Measurements from ENCODE around the gene CYP3A5. TPM values are rescaled to one million over a fixed set of nuclear protein-coding genes. Genes with fewer than 3 reads are reported as not detected.
"Not testable (repeated sequence)": the region's sequence is repeated elsewhere in the genome, so short reads cannot be mapped to it uniquely, and the experiment has no call there.

Gene CYP3A5
- total and polyA plus RNA-seq, 2 of the 8 experiments (the other 6 are each of a cell fraction or from before 2014, with no cell fraction given), result 0.06 TPM; not detected in 1

GRCh38 chr7:99653269-99653668, 26.5 kb downstream of the CYP3A5 start:
- H4K20me1 ChIP-seq (replicated peaks in 1 of 2; ENCODE audit: control insufficient read depth in 1 of 2, insufficient read depth in 2 of 2, low read length in 2 of 2), result not testable (repeated sequence)
- WGBS, 2 experiments (ENCODE audit: extremely low coverage in 1 of 2, insufficient coverage in 1 of 2, insufficient read length in 1 of 2, insufficient replicate concordance in 2 of 2, low coverage in 1 of 2, low lambda C conversion rate in 2 of 2, missing lambda C conversion rate in 1 of 2), result 91% methylated on average over 4 of the region's 4 CpGs; no CpG with 5 or more reads in 1 of the 2 experiments

More at GRCh38 chr7:99653269-99653668, 26.5 kb downstream of the CYP3A5 start:
- H3K9ac ChIP-seq (replicated peaks in 1 of 4; ENCODE audit: extremely low read depth in 1 of 4, low read depth in 3 of 4, low read length in 3 of 4); H2BK15ac ChIP-seq (ENCODE audit: low read length); H4K5ac ChIP-seq (ENCODE audit: insufficient read length, low read depth, low read length); H3K79me1 ChIP-seq (ENCODE audit: low read depth, low read length); H3K18ac ChIP-seq (ENCODE audit: extremely low read depth, low read length); DNase-seq (ENCODE audit: low read depth in 1 of 2, low spot score in 2 of 2); H3K4me2 ChIP-seq (ENCODE audit: insufficient read depth in 1 of 2, low read depth in 2 of 2, low read length in 2 of 2); H3K23me2 ChIP-seq (ENCODE audit: low read depth, low read length); H2AK5ac ChIP-seq (ENCODE audit: low read depth, low read length); H3K23ac ChIP-seq (ENCODE audit: insufficient read length); H3K79me2 ChIP-seq (ENCODE audit: control insufficient read depth in 1 of 2, insufficient read depth in 2 of 2, low read length in 2 of 2); H3K4ac ChIP-seq (replicated peaks; ENCODE audit: insufficient read length, low read depth, low read length); H3K4me3 ChIP-seq (ENCODE audit: extremely low read depth in 1 of 4, insufficient read depth in 2 of 4, low read depth in 3 of 4, low read length in 4 of 4); CTCF ChIA-PET (ENCODE audit: partially characterized antibody); H3K27ac ChIP-seq (ENCODE audit: low read depth, low read length); FAIRE-seq; H3K27me3 ChIP-seq (replicated peaks in 1 of 4; ENCODE audit: control insufficient read depth in 3 of 4, extremely low read depth in 1 of 4, insufficient read depth in 3 of 4, low read length in 3 of 4); H2BK12ac ChIP-seq (ENCODE audit: low read depth, low read length); H4K91ac ChIP-seq (replicated peaks; ENCODE audit: insufficient read length, low read length); H4K8ac ChIP-seq (ENCODE audit: extremely low read depth, insufficient read depth, low read length); H3K4me1 ChIP-seq (replicated peaks in 1 of 4; ENCODE audit: control insufficient read depth in 3 of 4, insufficient read depth in 4 of 4, low read length in 3 of 4); H3K14ac ChIP-seq (ENCODE audit: insufficient read length); H2BK5ac ChIP-seq (ENCODE audit: low read depth, low read length); H2BK120ac ChIP-seq (replicated peaks; ENCODE audit: low read depth, low read length); H2AFZ ChIP-seq (ENCODE audit: low read length); H2BK20ac ChIP-seq (ENCODE audit: low read length); H3K36me3 ChIP-seq (ENCODE audit: control insufficient read depth in 2 of 4, insufficient read depth in 4 of 4, low read length in 3 of 4); H3K9me3 ChIP-seq (ENCODE audit: insufficient read depth in 2 of 2, low read depth in 1 of 2, low read length in 1 of 2); H3K56ac ChIP-seq (replicated peaks; ENCODE audit: insufficient read length, low read depth, low read length): not testable (repeated sequence)
- POLR2A ChIA-PET (ENCODE audit: partially characterized antibody), result interaction anchor here (1.0 kb wide), 1 partner anchor 22 kb away, joined by 4 read pairs; no protein-coding TSS in a partner anchor

Measured in H1 (cell line).